Neuronal stem cell (in vitro differentiated cells): ENCODE measurements around the gene C14orf180.

Experiments
- DNase-seq: peaks from one replicate; pipeline ENCODE4 v3.0.0-alpha.2; 2013; ENCODE audit warnings: low spot score
- H2AFZ ChIP-seq: one replicate; pipeline ENCODE4 v1.6.1; 2013; ENCODE audit warnings: mild to moderate bottlenecking, low read length, inconsistent platforms
- H2AK5ac ChIP-seq: 2 replicates; pipeline ENCODE4 v1.6.1; 2013; ENCODE audit warnings: low read depth, mild to moderate bottlenecking, inconsistent platforms, low read length, moderate library complexity, mixed read lengths
- H2BK120ac ChIP-seq: 2 replicates; pipeline ENCODE4 v1.6.1; 2013; ENCODE audit warnings: low read depth, mild to moderate bottlenecking, inconsistent platforms, low read length, moderate library complexity, mixed read lengths
- H2BK12ac ChIP-seq: one replicate; pipeline ENCODE4 v1.6.1; 2013; ENCODE audit warnings: low read length, inconsistent platforms
- H2BK15ac ChIP-seq: 2 replicates; pipeline ENCODE4 v1.6.1; 2013; ENCODE audit warnings: mild to moderate bottlenecking, low read length, inconsistent platforms, mixed read lengths
- H2BK5ac ChIP-seq: one replicate; pipeline ENCODE4 v1.6.1; 2013; ENCODE audit warnings: inconsistent platforms, mild to moderate bottlenecking, low read length, moderate library complexity
- H3K14ac ChIP-seq: one replicate; pipeline ENCODE4 v1.6.1; 2013; ENCODE audit warnings: low read length, inconsistent platforms
- H3K18ac ChIP-seq: 2 replicates; pipeline ENCODE4 v1.6.1; 2013; ENCODE audit warnings: low read length, inconsistent platforms
- H3K23ac ChIP-seq: 2 replicates; pipeline ENCODE4 v1.6.1; 2013; ENCODE audit warnings: low read depth, mild to moderate bottlenecking, mixed read lengths, low read length, inconsistent platforms; ENCODE audit not compliant: poor library complexity
- H3K27ac ChIP-seq: replicated peaks from 3 replicates; pipeline ENCODE4 v1.5.1; 2013; ENCODE audit warnings: low read length, inconsistent platforms
- H3K27me3 ChIP-seq, 3 experiments: 2 replicates each; pipeline ENCODE4 v1.6.1; 2013; ENCODE audit warnings: low read length in 3 of 3, mild to moderate bottlenecking in 2 of 3, inconsistent platforms in 1 of 3, low read depth in 1 of 3, mixed read lengths in 1 of 3, moderate library complexity in 1 of 3; ENCODE audit not compliant: control insufficient read depth in 3 of 3, insufficient read depth in 3 of 3
- H3K36me3 ChIP-seq, 2 donors: replicated peaks in 1 of 2; 2 replicates each; pipeline ENCODE4 v1.6.1; 2013; ENCODE audit warnings: low read length in 2 of 2; ENCODE audit not compliant: control insufficient read depth in 2 of 2, insufficient read depth in 2 of 2
- H3K4ac ChIP-seq: 2 replicates; pipeline ENCODE4 v1.6.1; 2013; ENCODE audit warnings: inconsistent platforms, mild to moderate bottlenecking, low read length, moderate library complexity
- H3K4me1 ChIP-seq, 2 donors: 1 replicate in 1 of 2; 2 replicates in 1 of 2; pipeline ENCODE4 v1.6.1; 2013; ENCODE audit warnings: low read length in 2 of 2, low read depth in 1 of 2; ENCODE audit not compliant: control insufficient read depth in 2 of 2, insufficient read depth in 1 of 2
- H3K4me2 ChIP-seq: one replicate; pipeline ENCODE4 v1.6.1; 2013; ENCODE audit warnings: mild to moderate bottlenecking, low read length, inconsistent platforms; ENCODE audit not compliant: insufficient read depth, poor library complexity, severe bottlenecking
- H3K4me3 ChIP-seq, 2 donors: 2 replicates each; pipeline ENCODE4 v1.5.1; 2013; ENCODE audit warnings: low read length in 2 of 2, mild to moderate bottlenecking in 2 of 2, inconsistent platforms in 1 of 2, moderate library complexity in 1 of 2
- H3K79me1 ChIP-seq: one replicate; pipeline ENCODE4 v1.6.1; 2013; ENCODE audit warnings: low read depth, mild to moderate bottlenecking, inconsistent platforms, low read length, moderate library complexity
- H3K9ac ChIP-seq: one replicate; pipeline ENCODE4 v1.6.1; 2013; ENCODE audit warnings: mild to moderate bottlenecking, low read depth, low read length, inconsistent platforms; ENCODE audit not compliant: poor library complexity
- H3K9me3 ChIP-seq, 2 donors: replicated peaks in 1 of 2; 2 replicates each; pipeline versions ENCODE3 to v1.6.1; 2013; ENCODE audit warnings: low read length in 2 of 2, mild to moderate bottlenecking in 2 of 2, inconsistent platforms in 1 of 2, low read depth in 1 of 2, mixed read lengths in 1 of 2, moderate library complexity in 1 of 2; ENCODE audit not compliant: control insufficient read depth in 2 of 2, insufficient read depth in 1 of 2
- H4K8ac ChIP-seq: one replicate; pipeline ENCODE4 v1.6.1; 2013; ENCODE audit warnings: low read depth, mild to moderate bottlenecking, inconsistent platforms, low read length, moderate library complexity
- H4K91ac ChIP-seq: one replicate; pipeline ENCODE4 v1.6.1; 2013; ENCODE audit warnings: low read length, low read depth, mild to moderate bottlenecking, inconsistent platforms; ENCODE audit not compliant: poor library complexity
- WGBS, 2 donors: extraction: QIAGEN DNeasy Blood & Tissue Kit; methylation state at CpG; one replicate each; pipeline ENCODE4 v1.1.7; 2013; ENCODE audit warnings: missing lambda C conversion rate in 2 of 2, mixed read lengths in 1 of 2; ENCODE audit not compliant: insufficient read length in 2 of 2, insufficient replicate concordance in 1 of 2; ENCODE audit errors: extremely low coverage in 2 of 2; 5-methylcytosine and 5-hydroxymethylcytosine counted together

The C14orf180 gene

DNA sequence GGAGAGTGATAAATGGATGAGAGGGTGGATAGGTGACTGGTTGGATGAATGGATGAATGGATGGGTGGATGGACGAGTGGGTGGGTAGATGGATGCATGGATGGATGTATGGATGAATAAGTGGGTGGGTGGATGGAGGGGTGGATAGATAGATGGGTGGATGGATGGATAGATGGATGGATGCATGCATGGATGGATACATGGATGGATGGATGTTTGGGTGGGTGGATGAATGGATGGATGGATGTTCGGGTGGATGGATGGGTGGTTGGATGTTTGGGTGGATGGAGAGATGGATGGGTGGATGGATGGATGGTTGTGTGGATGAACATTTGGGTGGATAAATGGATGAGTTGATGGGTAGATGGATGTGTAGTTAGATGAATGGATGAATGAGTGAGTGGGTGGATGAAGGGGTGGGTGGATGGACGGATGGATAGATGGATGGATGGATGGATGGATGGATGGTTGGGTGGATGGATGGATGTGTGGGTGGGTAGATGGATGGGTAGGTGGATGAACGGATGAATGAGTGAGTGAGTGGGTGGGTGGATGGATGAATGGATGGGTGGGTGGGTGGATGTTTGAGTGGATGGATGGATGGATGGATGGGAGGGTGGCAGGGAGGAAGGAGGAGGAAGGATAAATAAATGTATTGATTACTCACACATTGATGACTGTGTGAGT, 34.7 kb downstream of the C14orf180 start:
- H3K4me2 ChIP-seq, result no peak overlapping the region
- no peak overlapping the region for H3K23ac ChIP-seq
- H3K79me1 ChIP-seq, result no peaks in the 10 kb centered on the region
- no peak overlapping the region for H2BK120ac ChIP-seq
- H2BK15ac ChIP-seq, result no peak overlapping the region
- no peak overlapping the region for H2AK5ac ChIP-seq
- no peak overlapping the region for H4K91ac ChIP-seq
- H3K14ac ChIP-seq, result no peak overlapping the region
- no peak overlapping the region for H2BK5ac ChIP-seq
- peaks cover 0 to 16% (median 3%) of the 10 kb centered on the region in 3 experiments for H3K27me3 ChIP-seq
- no peak overlapping the region for H3K4ac ChIP-seq
- no peak overlapping the region for H2AFZ ChIP-seq
- H4K8ac ChIP-seq, result no peak overlapping the region
- H3K4me1 ChIP-seq, result peaks cover 0 to 5% of the 10 kb centered on the region in 2 donors
- H3K9ac ChIP-seq, result no peak overlapping the region
- no peak overlapping the region for H3K4me3 ChIP-seq
- WGBS, 2 donors, result 100% methylated on average over 1 of the region's 4 CpGs
- H3K18ac ChIP-seq, result no peak overlapping the region
- no peaks in the 10 kb centered on the region for H3K9me3 ChIP-seq
- H3K27ac ChIP-seq, result no peak overlapping the region
- H2BK12ac ChIP-seq, result no peak overlapping the region
- no peak for DNase-seq
- H3K36me3 ChIP-seq, result no peaks in the 10 kb centered on the region

DNA sequence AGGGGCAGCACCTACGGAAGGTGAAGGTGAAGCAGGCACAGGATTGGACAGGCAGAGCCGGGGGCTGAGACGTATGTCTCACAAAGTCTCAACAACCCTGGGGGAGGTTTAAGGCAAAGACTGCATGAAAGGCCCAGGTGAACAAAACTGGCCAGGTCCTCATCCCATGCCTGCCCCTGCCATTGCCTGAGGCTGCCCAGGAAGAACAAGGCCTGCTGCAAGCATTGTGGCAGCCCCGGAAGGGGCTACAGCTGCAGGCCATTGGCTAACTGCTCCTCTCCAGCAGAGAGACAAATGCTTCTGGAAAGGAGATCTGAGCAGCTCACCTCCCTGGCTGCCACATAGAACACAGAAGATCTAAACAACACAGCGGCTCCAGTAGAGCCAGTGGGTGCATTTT, 45.4 kb downstream of the C14orf180 start:
- no peak overlapping the region for H3K14ac ChIP-seq
- H2BK15ac ChIP-seq, result no peak overlapping the region
- no peak overlapping the region for H3K4ac ChIP-seq
- no peak overlapping the region for H3K18ac ChIP-seq
- no peak overlapping the region for H2BK12ac ChIP-seq
- H3K23ac ChIP-seq, result no peak overlapping the region
- H3K36me3 ChIP-seq, result no peaks in the 10 kb centered on the region
- no peak overlapping the region for H3K9ac ChIP-seq
- WGBS, 2 donors, result no CpG with 5 or more reads among the region's 5 CpGs
- H2BK5ac ChIP-seq, result no peak overlapping the region
- no peak overlapping the region for H2AFZ ChIP-seq
- peaks cover 3 to 7% of the 10 kb centered on the region in 2 donors for H3K9me3 ChIP-seq
- H4K91ac ChIP-seq, result no peak overlapping the region
- no peaks in the 10 kb centered on the region for H3K79me1 ChIP-seq
- peaks cover 0 to 29% (median 0%) of the 10 kb centered on the region in 3 experiments for H3K27me3 ChIP-seq
- H2AK5ac ChIP-seq, result no peak overlapping the region
- H2BK120ac ChIP-seq, result no peak overlapping the region
- H4K8ac ChIP-seq, result no peak overlapping the region
- H3K4me1 ChIP-seq, result no peaks in the 10 kb centered on the region
- no peak overlapping the region for H3K4me3 ChIP-seq
- H3K4me2 ChIP-seq, result no peak overlapping the region
- no peak overlapping the region for H3K27ac ChIP-seq
- no peak for DNase-seq

DNA sequence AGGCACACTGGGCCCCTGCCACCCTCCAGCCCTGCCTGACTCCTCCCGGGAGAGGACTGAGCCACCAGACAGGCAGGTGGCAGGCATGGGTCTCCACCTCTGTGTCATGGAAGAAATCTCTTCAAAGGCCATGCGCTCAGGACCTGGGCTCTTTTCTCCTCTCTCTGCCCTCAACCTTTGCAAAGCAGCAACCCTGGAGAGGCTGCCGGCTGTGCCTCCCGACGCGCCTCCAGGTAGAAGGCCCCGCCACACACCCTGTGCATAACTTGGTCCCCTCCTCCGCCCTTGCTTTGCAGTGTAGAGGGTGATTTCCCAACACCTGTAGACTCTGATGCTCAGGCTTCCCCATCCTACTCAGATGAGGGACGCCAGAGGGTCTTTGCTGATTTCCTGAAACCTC, 53.2 kb downstream of the C14orf180 start:
- Histone ChIP-seq H3K4me2 (no peak overlapping the region), H3K4me1 (no peaks in the 10 kb centered on the region), H4K91ac (no peak overlapping the region), H2AFZ (no peak overlapping the region), H2BK120ac (no peak overlapping the region), H3K9me3 (peaks cover 3 to 7% of the 10 kb centered on the region in 2 donors), H3K27ac (no peak overlapping the region), H4K8ac (no peak overlapping the region), H3K36me3 (no peaks in the 10 kb centered on the region), H3K14ac (no peak overlapping the region), H3K27me3 (peaks cover 0 to 33% (median 0%) of the 10 kb centered on the region in 3 experiments), H3K4ac (no peak overlapping the region), H2BK15ac (peak overlapping the region; percentile 43), H2BK12ac (no peak overlapping the region), H2BK5ac (no peak overlapping the region), H2AK5ac (no peak overlapping the region), H3K4me3 (no peak overlapping the region), H3K18ac (no peak overlapping the region), H3K23ac (no peak overlapping the region), H3K9ac (no peak overlapping the region), H3K79me1 (no peaks in the 10 kb centered on the region)
- WGBS, 2 donors, result no CpG with 5 or more reads among the region's 9 CpGs
- DNase-seq, result no peak

DNA sequence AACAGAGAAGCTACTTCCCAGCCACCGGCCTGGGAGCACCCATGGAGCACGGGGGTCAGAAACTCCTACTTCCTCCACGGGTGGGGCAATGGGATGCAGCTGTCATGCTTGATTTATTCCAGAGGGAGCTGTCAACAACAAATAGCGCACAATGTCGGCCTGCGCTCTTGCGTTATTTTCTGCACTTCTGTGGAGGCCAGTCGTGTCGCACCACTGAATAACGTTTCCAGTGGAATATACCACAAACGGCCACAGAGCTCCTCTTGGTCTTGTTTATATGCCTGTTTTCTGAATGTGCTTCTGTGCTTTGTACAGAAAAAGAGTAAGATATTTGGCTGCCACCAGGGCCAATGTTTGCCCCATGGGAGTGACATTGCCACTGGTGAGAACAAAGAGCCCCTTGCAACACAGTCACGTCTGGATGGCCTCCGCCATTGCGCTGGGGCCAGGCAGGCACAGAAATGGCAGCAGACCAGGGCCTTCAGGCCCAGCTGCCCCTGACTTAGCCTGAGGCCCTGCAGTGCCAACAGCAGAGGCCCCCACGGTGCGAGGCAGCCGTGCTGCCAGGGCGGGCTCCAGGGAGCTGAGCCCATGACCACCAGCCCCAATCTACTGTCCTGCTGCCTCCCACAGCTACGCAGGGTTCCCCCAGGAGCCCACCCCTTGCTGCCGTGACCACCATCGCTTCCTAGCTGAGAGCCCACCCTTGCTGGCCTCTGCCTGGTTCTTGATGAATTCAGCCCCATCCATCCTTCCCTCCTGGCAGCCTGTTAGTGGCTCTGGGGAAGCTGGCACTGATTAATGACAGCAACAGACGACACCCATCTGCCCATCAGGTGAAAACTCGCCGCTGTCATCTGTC, 53.9 kb downstream of the C14orf180 start:
- no peak overlapping the region for H2BK5ac ChIP-seq
- no peaks in the 10 kb centered on the region for H3K79me1 ChIP-seq
- H3K27ac ChIP-seq, result no peak overlapping the region
- peak overlapping the region; percentile 80 for H3K23ac ChIP-seq
- H3K4me1 ChIP-seq, result peaks cover 0 to 1% of the 10 kb centered on the region in 2 donors
- WGBS, 2 donors, result no CpG with 5 or more reads among the region's 24 CpGs
- H3K14ac ChIP-seq, result no peak overlapping the region
- no peak overlapping the region for H3K4me2 ChIP-seq
- H2BK12ac ChIP-seq, result no peak overlapping the region
- H3K4me3 ChIP-seq, result no peak overlapping the region
- no peak overlapping the region for H2BK120ac ChIP-seq
- no peak overlapping the region for H3K4ac ChIP-seq
- no peak overlapping the region for H2BK15ac ChIP-seq
- peak overlapping the region; percentile 53 for H3K18ac ChIP-seq
- peak overlapping the region; percentile 57 for H3K9ac ChIP-seq
- H3K9me3 ChIP-seq, result peaks cover 3 to 7% of the 10 kb centered on the region in 2 donors
- H4K8ac ChIP-seq, result no peak overlapping the region
- no peak overlapping the region for H4K91ac ChIP-seq
- DNase-seq, result no peak
- no peaks in the 10 kb centered on the region for H3K36me3 ChIP-seq
- H2AFZ ChIP-seq, result no peak overlapping the region
- H2AK5ac ChIP-seq, result peak overlapping the region; percentile 75
- H3K27me3 ChIP-seq, result peaks cover 0 to 40% (median 0%) of the 10 kb centered on the region in 3 experiments
